Measurements from ENCODE around the gene E2F2.

DNA sequence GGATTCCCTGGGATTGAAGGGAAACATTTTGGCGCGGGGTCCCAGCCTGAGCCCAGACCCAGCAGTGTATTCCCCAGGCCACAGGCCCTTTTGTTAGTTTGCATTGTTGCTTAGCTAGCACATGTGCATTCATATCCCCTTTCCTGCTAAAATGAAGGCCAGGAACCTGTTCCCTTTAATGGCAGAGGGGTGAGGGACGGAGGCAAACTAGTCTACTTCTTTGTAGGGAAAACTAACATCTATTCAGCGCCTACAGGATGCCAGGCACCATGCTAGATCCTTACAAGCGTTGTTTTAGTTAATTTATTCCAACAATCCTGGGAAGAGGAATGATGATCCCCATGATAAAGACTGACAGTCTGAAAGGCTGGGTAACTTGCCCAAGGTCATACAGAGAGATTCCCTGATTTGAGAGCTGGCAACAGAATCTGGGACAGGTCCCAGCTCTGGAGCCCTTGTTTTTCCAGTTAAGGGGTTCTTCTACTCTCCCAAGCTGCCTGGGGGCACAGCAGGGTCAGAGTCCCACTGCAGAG, 595 bp upstream of the E2F2 start:
- TF ChIP-seq, protein P1, sequence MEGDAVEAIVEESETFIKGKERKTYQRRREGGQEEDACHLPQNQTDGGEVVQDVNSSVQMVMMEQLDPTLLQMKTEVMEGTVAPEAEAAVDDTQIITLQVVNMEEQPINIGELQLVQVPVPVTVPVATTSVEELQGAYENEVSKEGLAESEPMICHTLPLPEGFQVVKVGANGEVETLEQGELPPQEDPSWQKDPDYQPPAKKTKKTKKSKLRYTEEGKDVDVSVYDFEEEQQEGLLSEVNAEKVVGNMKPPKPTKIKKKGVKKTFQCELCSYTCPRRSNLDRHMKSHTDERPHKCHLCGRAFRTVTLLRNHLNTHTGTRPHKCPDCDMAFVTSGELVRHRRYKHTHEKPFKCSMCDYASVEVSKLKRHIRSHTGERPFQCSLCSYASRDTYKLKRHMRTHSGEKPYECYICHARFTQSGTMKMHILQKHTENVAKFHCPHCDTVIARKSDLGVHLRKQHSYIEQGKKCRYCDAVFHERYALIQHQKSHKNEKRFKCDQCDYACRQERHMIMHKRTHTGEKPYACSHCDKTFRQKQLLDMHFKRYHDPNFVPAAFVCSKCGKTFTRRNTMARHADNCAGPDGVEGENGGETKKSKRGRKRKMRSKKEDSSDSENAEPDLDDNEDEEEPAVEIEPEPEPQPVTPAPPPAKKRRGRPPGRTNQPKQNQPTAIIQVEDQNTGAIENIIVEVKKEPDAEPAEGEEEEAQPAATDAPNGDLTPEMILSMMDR (IDR thresholded peaks at IDR 0.05 in 4 of 5, conservative IDR thresholded peaks at IDR 0.05 in 1 of 5), result no peak
- no peak for TF ChIP-seq POLR2A (IDR thresholded peaks at IDR 0.05)

Measured in gastrocnemius medialis (tissue), 4 donors.